GM21515 (cell line): ENCODE measurements around the gene PLAU.
"Not testable (repeated sequence)": the region's sequence is repeated elsewhere in the genome, so short reads cannot be mapped to it uniquely, and the experiment has no call there.

Experiments
- ATAC-seq: cut with Tn5 transposase; IDR thresholded peaks from one replicate; pipeline ENCODE4 v1.9.1; 2021; ENCODE audit not compliant: unreplicated experiment

The PLAU gene

DNA sequence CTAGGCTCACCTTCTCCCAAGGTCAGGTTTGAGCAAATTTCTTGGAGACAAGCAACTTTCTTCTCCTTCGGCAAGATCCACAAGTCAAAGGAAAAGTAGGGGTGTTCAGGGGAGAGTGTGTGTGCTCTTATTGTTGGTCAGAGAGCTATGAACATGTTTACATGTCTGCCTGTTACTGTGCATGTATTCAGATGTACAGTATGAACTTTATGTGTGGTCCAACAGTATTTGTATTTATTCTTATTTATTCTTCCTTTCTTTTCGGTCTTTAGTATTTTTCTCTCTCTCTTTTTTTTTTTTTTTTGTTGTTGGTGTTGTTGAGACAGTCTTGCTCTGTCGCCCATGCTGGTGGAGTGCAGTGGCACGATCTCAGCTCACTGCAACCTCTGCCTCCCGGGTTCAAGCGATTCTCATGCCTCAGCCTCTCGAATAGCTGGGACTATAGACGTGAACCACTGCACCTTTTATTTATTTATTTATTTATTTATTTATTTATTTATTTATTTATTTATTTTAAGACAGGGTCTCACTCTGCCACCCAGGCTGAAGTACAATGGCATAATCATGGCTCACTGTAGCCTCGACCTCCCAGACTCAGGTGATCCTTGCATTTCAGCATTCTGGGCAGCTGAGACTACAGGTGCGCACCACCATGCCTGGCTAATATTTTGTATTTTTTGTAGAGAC, 38.2 kb downstream of the PLAU start:
- ATAC-seq: no peak

DNA sequence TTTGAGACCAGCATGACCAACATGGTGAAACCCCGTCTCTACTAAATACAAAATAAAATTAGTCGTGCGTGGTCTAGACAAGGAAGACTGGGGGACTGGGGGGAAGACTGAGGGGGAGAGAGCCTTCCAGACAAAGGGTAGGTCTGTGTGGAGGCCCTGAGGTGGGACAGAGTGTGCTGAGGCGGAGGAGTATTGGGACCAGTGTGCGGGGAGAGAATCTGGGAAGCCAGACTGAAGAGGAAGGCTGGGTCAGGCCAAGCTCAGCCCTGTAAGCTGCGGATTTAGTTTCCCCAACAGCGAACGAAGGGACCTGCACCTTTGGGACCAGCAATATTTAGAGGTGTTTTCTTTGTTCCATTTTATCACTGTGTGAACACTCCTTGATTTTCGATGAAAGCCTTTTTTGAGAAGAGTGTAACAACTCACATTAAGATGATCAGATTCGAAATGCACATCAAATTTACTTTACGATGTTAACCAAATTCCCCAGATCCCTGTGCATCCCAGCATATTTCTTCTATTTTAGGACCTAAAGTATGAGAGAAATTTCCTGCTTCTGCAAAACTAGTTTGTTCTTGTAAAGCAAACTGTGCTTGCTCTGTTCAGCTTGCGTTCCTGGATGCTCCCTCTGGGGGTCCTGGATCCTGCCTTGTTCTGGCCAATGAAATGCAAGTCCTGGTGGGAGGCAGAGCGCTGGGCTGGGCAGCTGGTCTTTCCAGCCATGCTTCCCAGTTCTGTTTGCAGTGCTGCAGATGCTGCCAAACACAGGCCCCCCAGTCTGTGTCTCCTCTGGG, 39.4 kb downstream of the PLAU start:
- ATAC-seq: no peak

DNA sequence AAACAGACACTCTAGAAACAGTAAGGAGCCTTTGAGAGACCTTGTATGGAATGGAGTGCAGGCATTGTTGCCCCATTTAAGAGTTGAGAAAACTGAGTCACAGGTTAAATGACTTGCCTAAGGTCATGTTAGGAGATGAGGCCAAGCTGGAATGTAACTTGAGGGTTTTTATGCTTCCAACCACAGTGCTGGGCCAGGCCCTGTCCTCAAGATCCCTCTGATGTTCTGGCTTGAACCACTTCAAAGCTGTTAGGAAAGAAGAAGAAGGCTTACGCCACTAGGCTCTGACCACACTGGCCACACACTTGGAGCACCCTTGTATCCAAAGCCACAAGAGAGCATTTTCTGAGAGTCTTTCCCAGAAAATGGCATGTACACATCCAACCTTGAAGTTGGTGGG, 42.7 kb downstream of the PLAU start:
- ATAC-seq: no peak

DNA sequence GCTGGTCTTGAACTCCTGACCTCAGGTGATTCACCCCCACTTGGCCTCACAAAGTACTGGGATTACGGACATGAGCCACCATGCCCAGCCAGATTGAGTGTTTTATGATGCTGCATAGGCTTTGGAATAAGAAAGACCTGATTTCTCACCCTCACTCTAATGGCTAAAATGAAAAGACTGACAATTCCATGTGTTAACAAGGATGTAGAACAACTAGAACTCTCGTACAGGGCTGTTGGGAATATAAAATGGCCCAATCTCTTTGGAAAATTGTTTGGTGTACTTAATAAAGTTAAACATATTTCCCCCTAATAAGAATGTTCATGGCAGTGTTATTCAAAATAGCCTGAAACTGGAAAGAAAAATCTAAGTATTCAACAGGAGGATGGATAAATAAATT, 43.8 kb downstream of the PLAU start:
- ATAC-seq: no peak

DNA sequence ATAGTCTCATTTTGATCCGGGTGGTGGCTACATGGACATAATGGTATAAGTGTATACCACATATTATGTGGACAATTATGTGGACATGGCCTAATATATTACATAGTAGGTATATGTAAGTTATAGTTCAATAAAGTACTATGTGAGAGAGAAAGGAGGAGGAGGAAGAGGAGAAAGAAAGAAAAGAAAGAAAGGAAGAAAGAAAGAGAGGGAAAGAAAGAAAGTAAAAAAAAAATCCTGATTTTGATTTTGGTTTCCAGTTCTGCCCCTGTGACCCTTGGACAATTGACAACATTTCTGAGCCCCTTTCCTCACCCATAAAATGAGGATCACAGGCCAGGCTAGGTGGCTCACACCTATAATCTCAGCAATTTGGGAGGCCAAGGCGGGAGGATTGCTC, 44.8 kb downstream of the PLAU start:
- ATAC-seq: no peak

DNA sequence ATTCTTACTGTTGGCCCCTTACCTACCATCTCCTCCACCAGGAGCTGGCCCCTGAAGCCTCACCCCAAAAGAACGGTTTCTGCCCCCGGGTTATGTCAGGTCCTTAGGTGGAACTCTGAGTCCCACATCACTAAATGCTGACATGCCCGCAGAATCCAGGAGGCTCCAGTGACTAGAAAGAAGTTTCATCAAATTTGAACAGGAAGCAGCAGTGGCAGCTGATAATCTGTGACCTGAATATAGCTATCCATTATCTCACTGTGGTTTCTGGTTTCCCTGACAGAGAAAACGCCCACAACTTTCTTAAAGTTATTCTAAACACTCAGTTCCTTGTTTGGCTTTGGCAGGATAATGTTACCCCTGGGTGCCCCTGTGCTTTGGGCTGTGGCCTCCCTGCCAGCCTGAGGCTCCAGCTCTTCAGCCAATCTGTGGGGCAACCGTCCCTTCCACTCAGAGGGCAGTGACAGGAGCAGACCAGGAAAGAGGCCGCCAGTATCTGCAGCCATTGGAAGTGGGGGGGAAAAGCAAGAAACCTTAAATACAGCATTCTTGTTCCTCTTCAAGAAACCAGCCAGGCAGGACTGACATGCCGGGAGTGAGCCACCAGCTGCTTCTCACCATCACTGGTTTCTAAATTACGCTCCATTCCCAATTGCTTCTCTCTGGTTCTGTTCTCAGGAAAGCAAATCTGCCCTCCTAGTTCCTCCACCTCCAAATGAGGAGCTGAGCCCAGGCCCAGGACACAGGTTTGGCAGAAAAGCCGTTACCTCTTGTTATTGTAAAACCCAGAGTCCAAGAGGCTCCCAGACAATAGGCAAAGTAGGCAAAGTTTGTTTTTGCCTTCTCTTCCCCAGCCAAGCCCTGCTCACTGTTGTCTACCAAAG, 45.8 kb downstream of the PLAU start:
- ATAC-seq: peak; percentile 48

DNA sequence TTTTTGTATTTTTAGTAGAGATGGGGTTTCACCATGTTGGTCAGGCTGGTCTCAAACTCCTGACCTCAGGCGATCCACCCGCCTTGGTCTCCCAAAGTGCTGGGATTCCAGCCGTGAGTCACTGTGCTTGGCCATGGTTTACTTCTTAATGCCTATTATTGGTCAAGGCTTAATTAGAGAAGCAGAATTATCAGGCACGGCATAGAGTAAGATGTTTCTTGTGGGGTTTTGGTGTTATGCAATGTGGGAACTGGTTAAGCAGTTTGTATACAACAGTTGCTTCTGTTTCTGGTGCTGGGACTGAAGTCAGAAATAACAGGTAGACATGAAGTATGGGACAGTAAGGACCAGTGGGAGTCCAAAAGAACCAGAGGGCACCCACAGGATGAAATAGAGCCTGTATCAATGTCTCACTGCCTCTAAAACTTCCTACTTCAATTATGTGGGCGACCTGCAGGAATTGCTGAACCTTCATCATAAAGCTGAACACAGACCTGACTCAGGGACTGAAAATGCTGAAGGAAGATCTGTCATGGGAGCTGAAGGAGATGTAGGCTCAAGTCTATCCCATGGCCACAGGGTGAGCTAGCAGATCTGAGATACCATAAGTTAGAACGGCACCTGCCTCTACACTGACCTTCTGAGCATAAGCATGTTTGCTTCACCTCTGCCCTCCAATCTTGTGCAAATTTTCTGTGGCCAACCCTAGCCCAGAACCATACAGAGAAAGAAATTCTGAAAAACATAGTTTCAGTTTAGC, 48.7 kb downstream of the PLAU start:
- peak; percentile 37 for ATAC-seq

DNA sequence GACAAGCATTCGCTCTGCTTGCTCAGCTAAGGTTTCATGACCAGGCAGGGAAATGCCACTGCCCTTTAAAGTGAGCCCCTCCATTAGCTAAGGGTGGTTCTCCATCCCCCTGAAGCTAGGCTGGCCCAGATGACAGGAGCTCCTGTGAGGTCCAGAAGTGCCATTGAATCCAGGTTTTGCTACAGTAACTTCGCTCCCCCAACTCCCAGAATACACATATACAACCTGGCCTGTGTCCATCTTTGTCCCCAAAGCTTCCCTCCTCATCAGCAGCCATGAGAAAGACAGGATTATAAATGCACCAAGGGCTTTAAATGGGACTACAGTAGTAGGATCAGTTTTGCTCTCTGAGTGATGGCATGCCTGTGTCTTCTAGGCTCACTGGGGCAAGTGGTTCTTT, 51.5 kb downstream of the PLAU start:
- no peak for ATAC-seq

DNA sequence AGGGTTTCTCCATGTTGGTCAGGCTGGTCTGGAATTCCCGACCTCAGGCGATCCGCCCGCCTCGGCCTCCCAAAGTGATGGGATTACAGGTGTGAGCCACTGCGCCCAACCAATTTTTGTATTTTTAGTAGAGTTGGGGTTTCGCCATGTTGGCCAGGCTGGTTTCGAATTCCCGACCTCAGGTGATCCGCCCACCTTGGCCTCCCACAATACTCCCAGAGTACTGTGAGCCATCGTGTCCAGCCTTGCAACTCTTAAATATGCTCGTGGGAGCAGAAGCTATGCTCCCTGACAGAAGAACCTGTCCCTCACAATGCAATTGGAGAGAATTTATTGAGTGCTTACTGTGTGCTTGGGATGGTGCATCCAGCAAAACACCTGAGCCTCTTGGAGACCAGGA, 52.6 kb downstream of the PLAU start:
- ATAC-seq: not testable (repeated sequence)

DNA sequence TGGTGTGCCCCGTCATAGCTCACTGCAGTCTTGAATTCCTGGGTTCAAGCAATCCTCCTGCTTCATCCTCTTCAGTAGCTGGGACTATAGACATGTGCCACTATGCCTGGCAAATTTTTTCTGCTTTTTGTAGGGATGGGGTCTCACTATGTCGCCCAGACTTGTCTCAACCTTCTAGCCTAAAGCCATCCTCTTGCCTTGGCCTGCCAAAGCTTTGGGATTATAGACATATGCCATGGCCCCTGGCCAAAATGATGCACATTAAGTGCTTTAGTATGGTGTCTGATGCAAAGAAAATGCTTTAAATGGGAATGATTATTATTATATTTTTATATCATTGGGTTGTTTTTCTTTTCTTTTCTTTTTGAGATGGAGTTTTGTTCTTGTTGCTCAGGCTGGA, 53.8 kb downstream of the PLAU start:
- no peak for ATAC-seq

DNA sequence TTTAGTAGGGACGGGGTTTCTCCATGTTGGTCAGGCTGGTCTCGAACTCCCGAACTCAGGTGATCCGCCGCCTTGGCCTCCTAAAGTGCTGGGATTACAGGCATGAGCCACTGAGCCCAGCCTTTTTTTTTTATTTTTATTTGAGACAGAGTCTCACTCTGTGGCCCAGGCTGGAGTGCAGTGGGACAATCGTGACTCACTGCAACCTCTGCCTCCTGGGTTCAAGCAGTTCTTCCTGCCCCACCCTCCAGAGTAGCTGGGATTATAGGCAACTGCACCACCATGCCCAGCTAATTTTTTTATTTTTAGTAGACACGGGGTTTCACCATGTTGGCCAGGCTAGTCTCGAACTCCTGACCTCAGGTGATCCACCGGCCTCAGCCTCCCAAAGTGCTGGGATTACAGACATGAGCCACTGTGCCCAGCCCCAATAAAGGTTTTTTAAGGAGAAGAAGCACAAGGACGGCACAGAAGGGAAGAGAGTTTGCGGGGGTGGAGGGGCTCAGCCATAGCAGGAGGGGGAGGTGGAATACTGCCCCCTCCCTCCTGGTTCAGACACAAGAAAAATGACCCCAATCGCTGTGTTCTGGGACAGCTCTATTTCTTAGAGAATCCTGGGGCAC, 54.4 kb downstream of the PLAU start:
- not testable (repeated sequence) for ATAC-seq

DNA sequence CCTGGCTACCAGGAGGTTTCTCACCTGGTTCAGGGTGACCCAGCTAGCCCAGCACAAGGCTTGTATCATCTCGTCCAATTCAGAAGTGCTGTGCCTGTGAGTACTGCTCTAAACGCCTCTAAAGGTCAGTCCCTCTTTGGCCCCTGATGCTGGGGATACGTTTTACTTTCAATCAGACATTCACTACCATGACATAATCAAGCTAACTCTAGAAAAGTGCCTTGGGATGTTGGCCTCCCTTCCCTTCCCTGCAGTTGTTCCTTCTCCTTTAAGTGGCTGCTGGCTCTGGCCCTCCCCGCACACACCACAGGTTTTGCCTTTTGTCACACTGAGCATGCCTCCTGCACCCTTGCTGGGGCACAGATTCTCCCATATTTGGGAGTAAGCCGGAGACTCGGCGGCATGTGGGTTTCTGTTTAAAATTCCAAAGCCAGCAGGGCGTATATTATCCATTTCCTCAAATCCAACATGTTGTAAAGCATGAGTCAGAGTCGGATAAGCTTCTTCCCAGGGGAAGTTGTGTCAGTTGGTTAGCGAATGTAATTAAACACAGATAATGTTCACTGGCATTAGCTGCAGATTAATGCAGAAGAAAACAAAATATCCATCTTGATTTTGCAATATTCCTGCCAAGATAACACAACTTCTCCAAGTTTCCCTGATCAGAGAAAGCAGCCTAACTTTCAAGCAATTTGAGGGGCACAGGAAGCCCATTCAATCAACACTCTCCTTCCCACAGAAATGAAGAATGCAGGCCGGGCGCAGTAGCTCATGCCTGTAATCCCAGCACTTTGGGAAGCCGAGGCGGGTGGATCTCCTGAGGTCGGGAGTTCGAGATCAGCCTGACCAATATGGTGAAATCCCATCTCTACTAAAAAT, 55.2 kb downstream of the PLAU start:
- ATAC-seq: no peak

DNA sequence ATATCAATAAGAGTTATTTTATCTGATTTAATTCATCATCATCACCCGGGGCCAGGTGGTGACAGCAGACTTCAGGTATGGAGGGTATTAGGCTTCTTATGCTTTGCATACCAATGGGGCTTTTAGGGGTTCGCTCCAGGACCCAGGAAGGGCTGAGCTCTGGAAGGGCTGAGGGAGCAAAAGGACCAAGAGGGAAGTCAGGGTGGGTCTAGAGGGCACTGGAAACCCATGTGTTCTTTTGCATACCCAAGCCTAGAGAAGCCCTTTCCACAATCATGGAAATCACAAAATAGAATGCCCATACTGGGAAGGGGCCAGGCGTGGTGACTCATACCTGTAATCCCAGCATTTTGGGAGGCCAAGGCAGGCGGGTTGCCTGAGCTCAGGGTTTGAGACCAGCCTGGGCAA, 56.1 kb downstream of the PLAU start:
- no peak for ATAC-seq
